Adrenal gland (tissue), 5 donors: Measurements from ENCODE around the gene ZNF821.

Source experiments
- POLR2A ChIP-seq, 2 donors: fragments of 450-650 bp; IDR thresholded peaks; one replicate each; pipeline ENCODE4 v1.6.1; 2017; ENCODE audit warnings: antibody characterized with exemption in 2 of 2, mild to moderate bottlenecking in 2 of 2, moderate library complexity in 1 of 2
- TF ChIP-seq, protein P1 (sequence below), 6 experiments: fragments of 450-650 bp in 4 of 6; fragments of 200-600 bp in 2 of 6; sonication (generic) in 1 of 6; IDR thresholded peaks; 1 replicate in 5 of 6; 2 replicates in 1 of 6; pipeline versions ENCODE4 v1.5.1 to v1.8.0; 2016 to 2021; ENCODE audit warnings: antibody characterized with exemption in 6 of 6, mild to moderate bottlenecking in 2 of 6, moderate library complexity in 1 of 6
- donor health status: DM: no; HTN: no; CAD: no.

DNA sequence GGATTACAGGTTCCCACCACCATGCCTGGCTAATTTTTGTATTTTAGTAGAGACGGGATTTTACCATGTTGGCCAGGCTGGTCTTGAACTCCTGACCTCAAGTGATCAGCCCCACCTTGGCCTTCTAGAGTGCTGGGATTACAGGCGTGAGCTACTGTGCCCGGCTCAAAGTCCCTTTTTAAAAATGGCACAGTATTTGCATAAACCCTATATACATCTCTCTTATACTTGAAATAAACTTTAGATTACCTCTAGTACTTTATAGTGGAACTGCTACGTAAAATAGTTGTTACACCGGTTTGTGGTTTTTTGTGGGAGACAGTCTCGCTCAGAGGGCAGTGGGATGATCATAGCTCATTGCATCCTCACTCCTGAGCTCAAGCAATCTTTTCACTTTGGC lies 47.6 kb upstream of the ZNF821 start:
- TF ChIP-seq, protein P1, sequence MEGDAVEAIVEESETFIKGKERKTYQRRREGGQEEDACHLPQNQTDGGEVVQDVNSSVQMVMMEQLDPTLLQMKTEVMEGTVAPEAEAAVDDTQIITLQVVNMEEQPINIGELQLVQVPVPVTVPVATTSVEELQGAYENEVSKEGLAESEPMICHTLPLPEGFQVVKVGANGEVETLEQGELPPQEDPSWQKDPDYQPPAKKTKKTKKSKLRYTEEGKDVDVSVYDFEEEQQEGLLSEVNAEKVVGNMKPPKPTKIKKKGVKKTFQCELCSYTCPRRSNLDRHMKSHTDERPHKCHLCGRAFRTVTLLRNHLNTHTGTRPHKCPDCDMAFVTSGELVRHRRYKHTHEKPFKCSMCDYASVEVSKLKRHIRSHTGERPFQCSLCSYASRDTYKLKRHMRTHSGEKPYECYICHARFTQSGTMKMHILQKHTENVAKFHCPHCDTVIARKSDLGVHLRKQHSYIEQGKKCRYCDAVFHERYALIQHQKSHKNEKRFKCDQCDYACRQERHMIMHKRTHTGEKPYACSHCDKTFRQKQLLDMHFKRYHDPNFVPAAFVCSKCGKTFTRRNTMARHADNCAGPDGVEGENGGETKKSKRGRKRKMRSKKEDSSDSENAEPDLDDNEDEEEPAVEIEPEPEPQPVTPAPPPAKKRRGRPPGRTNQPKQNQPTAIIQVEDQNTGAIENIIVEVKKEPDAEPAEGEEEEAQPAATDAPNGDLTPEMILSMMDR (IDR thresholded peaks at IDR 0.05): no peak
- TF ChIP-seq POLR2A (IDR thresholded peaks at IDR 0.05): no peak
